ENCODE results near the gene ZNHIT3. TPM values are rescaled to one million over a fixed set of nuclear protein-coding genes. Genes with fewer than 3 reads are reported as not detected.

ZNHIT3 gene
- total and polyA plus RNA-seq, 2 of the 13 experiments (the other 11 are each of a cell fraction or from before 2014, with no cell fraction given) = 66.6 to 77.4 TPM

- intact Hi-C loops (cut with micrococcal nuclease; ENCODE audit: unreplicated experiment) (no loop called here), in situ Hi-C loops (cut with HindIII; ENCODE audit: extremely low pct_ligation_motif_present, low pct_unique_long_range_greater_than_20kb) (no loop called here)
- no peak for TF ChIP-seq ZNF737 (CRISPR knock-in tag; IDR thresholded peaks at IDR 0.05; ENCODE audit: borderline replicate concordance)
- TF ChIP-seq ZFX (CRISPR knock-in tag; IDR thresholded peaks at IDR 0.05; ENCODE audit: low read depth) = no peak
- no peak for TF ChIP-seq ONECUT2 (CRISPR knock-in tag; IDR thresholded peaks at IDR 0.05)
- ChIA-PET POLR2A (no interaction called here), CTCF (ENCODE audit: low intra/inter-chr PET ratio, low total read pairs) (no interaction called here)
- Histone ChIP-seq H3K27ac (ENCODE audit: extremely low read length, insufficient read depth, low read length) (no peak overlapping the region), H3K36me3 (replicated peaks in 1 of 2; ENCODE audit: control insufficient read depth in 1 of 2, insufficient read depth in 2 of 2, low read length in 2 of 2) (peaks cover 19 to 49% of the 10 kb centered on the region in 2 experiments), H3K27me3 (ENCODE audit: control insufficient read depth in 1 of 2, insufficient read depth in 2 of 2, low read length in 2 of 2) (no peaks in the 10 kb centered on the region; a peak in 1 of 5 replicates), H3K9ac (ENCODE audit: insufficient read depth, low read depth, low read length) (0 out of 2 replicates have a peak overlapping the region, but pooled peaks have one; percentile 10), H4K20me1 (ENCODE audit: insufficient read depth, low read length) (no peaks in the 10 kb centered on the region), H2AFZ (ENCODE audit: low read length) (no peak overlapping the region), H3K4me2 (ENCODE audit: low read depth, low read length) (no peak overlapping the region), H3K79me2 (ENCODE audit: insufficient read depth, low read length) (peaks cover 21% of the 10 kb centered on the region), H3K4me1 (ENCODE audit: insufficient read depth, low read length) (peaks cover 38% of the 10 kb centered on the region), H3K9me3 (ENCODE audit: low read length) (no peaks in the 10 kb centered on the region), H3K4me3 (replicated peaks in 1 of 3; ENCODE audit: insufficient read depth in 1 of 3, low read depth in 2 of 3, low read length in 3 of 3) (no peak overlapping the region)
- WGBS (ENCODE audit: low lambda C conversion rate) = 100% methylated on average over 2 of the region's 2 CpGs
- no TSS peak for BruUV-seq (replicated peaks)
- DNase-seq (ENCODE audit: low spot score) (no peak), FAIRE-seq (no peak), ATAC-seq (no peak)
Observed at GRCh38 chr17:36532435-36532975, 46.0 kb downstream of the ZNHIT3 start.

- FAIRE-seq (no peak), DNase-seq (ENCODE audit: low spot score) (peak; percentile 62), ATAC-seq (peak; percentile 62)
- H3K27ac ChIP-seq (ENCODE audit: extremely low read length, insufficient read depth, low read length) = peak overlapping the region; percentile 98
- H3K9me3 ChIP-seq (ENCODE audit: low read length) = no peaks in the 10 kb centered on the region
- H3K4me3 ChIP-seq (replicated peaks in 1 of 3; ENCODE audit: insufficient read depth in 1 of 3, low read depth in 2 of 3, low read length in 3 of 3) = peak overlapping the region; percentile 68 to 78 (median 76); a peak in 5 of 6 replicates
- POLR2A ChIA-PET = interaction anchor here (0.9 to 3.0 kb wide), 7 partner anchors 10 to 67 kb away, joined by 3 to 107 read pairs (median 5); partner anchors contain the start of genes DHRS11, GGNBP2, MRM1 and ZNHIT3
- H3K4me1 ChIP-seq (ENCODE audit: insufficient read depth, low read length) = peaks cover 38% of the 10 kb centered on the region
- no peak overlapping the region for H2AFZ ChIP-seq (ENCODE audit: low read length)
- H3K9ac ChIP-seq (ENCODE audit: insufficient read depth, low read depth, low read length) = peak overlapping the region; percentile 95
- CTCF ChIA-PET (ENCODE audit: low intra/inter-chr PET ratio, low total read pairs) = no interaction called here
- H3K4me2 ChIP-seq (ENCODE audit: low read depth, low read length) = peak overlapping the region; percentile 79
- peaks cover 21% of the 10 kb centered on the region for H3K79me2 ChIP-seq (ENCODE audit: insufficient read depth, low read length)
- H3K27me3 ChIP-seq (ENCODE audit: control insufficient read depth in 1 of 2, insufficient read depth in 2 of 2, low read length in 2 of 2) = no peaks in the 10 kb centered on the region; a peak in 1 of 5 replicates
- WGBS (ENCODE audit: low lambda C conversion rate) = 18% methylated on average over 31 of the region's 48 CpGs
- H4K20me1 ChIP-seq (ENCODE audit: insufficient read depth, low read length) = no peaks in the 10 kb centered on the region
- no TSS peak for BruUV-seq (replicated peaks)
- in situ Hi-C loops (cut with HindIII; ENCODE audit: extremely low pct_ligation_motif_present, low pct_unique_long_range_greater_than_20kb) = no loop called here
- peaks cover 11 to 34% of the 10 kb centered on the region in 2 experiments; a peak in 4 of 5 replicates for H3K36me3 ChIP-seq (replicated peaks in 1 of 2; ENCODE audit: control insufficient read depth in 1 of 2, insufficient read depth in 2 of 2, low read length in 2 of 2)
- intact Hi-C loops (cut with micrococcal nuclease; ENCODE audit: unreplicated experiment) = loop anchor here (1.0 kb wide), 1 partner anchor 26 kb away; no protein-coding TSS in a partner anchor
- TF ChIP-seq HMG20B (CRISPR knock-in tag; conservative IDR thresholded peaks at IDR 0.05) (0 out of 2 replicates have a peak, but pooled peaks have one; percentile 8), ZNF816 (CRISPR knock-in tag; IDR thresholded peaks at IDR 0.05; ENCODE audit: borderline replicate concordance) (0 out of 2 replicates have a peak, but pooled peaks have one; percentile 5), ZSCAN30 (CRISPR knock-in tag; IDR thresholded peaks at IDR 0.05) (no peak; the same call in 1 of the 2 replicates), HDAC1 (CRISPR knock-in tag; IDR thresholded peaks at IDR 0.05) (0 out of 2 replicates have a peak, but pooled peaks have one; percentile 30), CSRNP2 (CRISPR knock-in tag; conservative IDR thresholded peaks at IDR 0.05; ENCODE audit: low read depth) (no peak), TFDP1 (CRISPR knock-in tag; IDR thresholded peaks at IDR 0.05; ENCODE audit: borderline replicate concordance) (peak; percentile 84), ZNF703 (CRISPR knock-in tag; IDR thresholded peaks at IDR 0.05; ENCODE audit: borderline replicate concordance) (0 out of 2 replicates have a peak, but pooled peaks have one; percentile 18), PCBP2 (optimal IDR thresholded peaks at IDR 0.05; ENCODE audit: low read depth, low read length, poor library complexity, severe bottlenecking) (no peak), ETV5 (CRISPR knock-in tag; IDR thresholded peaks at IDR 0.05; ENCODE audit: borderline replicate concordance) (peak; percentile 53; the same call in 1 of the 2 replicates)
Observed at GRCh38 chr17:36533935-36534839, 47.7 kb downstream of the ZNHIT3 start.
